ENCODE measurements around the gene DPH1.

- TF ChIP-seq POLR2A (IDR thresholded peaks at IDR 0.05) (no peak), CTCF (IDR thresholded peaks at IDR 0.05) (no peak), POLR2AphosphoS5 (IDR thresholded peaks at IDR 0.05) (no peak), EP300 (IDR thresholded peaks at IDR 0.05) (no peak)
Observed at GRCh38 chr17:2040219-2040827, 10.4 kb downstream of the DPH1 start.

Data from sigmoid colon (tissue), 4 donors.